ENCODE measurements around the gene OR10G8. TPM values are rescaled to one million over a fixed set of nuclear protein-coding genes. Genes with fewer than 3 reads are reported as not detected.

Gene OR10G8
- total RNA-seq, 1 donor, result not detected

- TF ChIP-seq CTCF (IDR thresholded peaks at IDR 0.05; ENCODE audit: insufficient read depth, low read length), result no peak
- no peak for DNase-seq (ENCODE audit: low read depth)
- H3K4me3 ChIP-seq (ENCODE audit: low read depth, low read length), result no peak overlapping the region
These were observed 13.0 kb downstream of the OR10G8 start for GRCh38 chr11:124039557-124039956.

DNA sequence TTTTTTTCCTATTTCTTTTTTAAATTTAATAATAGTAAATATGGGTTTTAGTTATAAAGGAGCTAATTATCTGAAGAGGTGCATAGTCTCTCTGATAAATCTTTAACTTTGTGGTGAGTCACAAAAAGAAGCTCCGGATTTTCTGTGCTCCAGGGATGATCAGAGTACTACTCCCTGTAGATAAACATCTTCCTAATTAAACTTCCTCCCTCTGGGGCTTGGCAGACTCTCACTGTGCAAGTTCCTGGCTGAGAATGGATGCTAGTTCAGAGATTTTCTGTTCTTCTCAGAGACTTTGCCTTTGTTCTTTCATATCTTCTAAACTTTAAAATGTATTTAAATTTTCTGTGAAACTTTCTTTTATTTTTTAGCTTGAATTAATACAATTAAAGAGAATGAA lies 14.7 kb downstream of the OR10G8 start, which contains the start of gene OR10G7:
Gene OR10G7 (minus strand): TSS at position 72 of the 400 bp plus-strand sequence. CDS start 2,324 bp downstream, outside the sequence.
- H3K4me3 ChIP-seq (ENCODE audit: low read depth, low read length), result no peak within 1 kb of the TSS
- no peak for TF ChIP-seq CTCF (IDR thresholded peaks at IDR 0.05; ENCODE audit: insufficient read depth, low read length)
- no peak for DNase-seq (ENCODE audit: low read depth)

DNA sequence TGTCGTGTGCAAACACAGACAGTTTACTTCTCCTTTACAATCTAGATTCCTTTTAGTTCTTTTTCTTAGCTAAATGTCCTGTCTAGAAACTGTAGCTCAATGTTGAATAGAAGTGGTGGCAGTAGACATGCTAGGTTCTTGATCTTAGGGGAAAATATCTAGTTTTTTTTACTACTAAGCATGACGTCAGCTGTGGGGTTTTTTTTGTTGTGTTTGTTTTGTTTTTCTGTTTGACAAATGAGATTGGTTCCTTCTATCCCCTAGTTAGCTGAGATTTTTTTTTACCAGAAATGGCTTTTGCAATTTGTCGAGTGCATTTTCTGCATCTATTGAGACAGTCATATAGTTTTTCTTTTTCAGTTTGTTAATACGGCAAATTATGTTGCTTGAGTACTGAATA lies 16.8 kb downstream of the OR10G8 start:
- no peak for DNase-seq (ENCODE audit: low read depth)
- TF ChIP-seq CTCF (IDR thresholded peaks at IDR 0.05; ENCODE audit: insufficient read depth, low read length), result no peak
- no peak overlapping the region for H3K4me3 ChIP-seq (ENCODE audit: low read depth, low read length)

GRCh38 chr11:124050748-124051147 lies 24.1 kb downstream of the OR10G8 start:
- DNase-seq (ENCODE audit: low read depth), result no peak
- no peak overlapping the region for H3K4me3 ChIP-seq (ENCODE audit: low read depth, low read length)
- no peak for TF ChIP-seq CTCF (IDR thresholded peaks at IDR 0.05; ENCODE audit: insufficient read depth, low read length)

DNA sequence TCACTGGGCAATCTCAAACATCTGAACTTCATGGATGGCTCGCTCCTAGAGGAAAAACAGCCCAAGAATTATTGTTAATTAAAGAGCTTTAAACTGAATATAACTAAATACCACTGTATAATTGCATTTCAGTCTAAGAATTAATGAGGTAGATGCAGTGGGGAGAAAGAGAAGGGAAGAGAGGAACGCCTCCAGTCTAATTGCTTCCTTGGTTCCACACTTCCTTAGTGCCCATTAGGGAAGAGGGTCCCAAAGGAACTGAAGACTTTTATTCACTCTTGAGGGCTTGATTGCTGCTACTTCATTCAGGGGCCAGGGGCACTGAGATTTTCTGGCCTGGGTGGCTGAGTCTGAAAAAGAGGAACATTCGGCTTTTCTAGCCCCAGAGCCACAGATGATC lies 26.4 kb downstream of the OR10G8 start:
- no peak for TF ChIP-seq CTCF (IDR thresholded peaks at IDR 0.05; ENCODE audit: insufficient read depth, low read length)
- no peak overlapping the region for H3K4me3 ChIP-seq (ENCODE audit: low read depth, low read length)
- no peak for DNase-seq (ENCODE audit: low read depth)

GRCh38 chr11:124068601-124069110 lies 42.1 kb downstream of the OR10G8 start:
- DNase-seq (ENCODE audit: low read depth), result no peak
- H3K4me3 ChIP-seq (ENCODE audit: low read depth, low read length), result no peak overlapping the region
- no peak for TF ChIP-seq CTCF (IDR thresholded peaks at IDR 0.05; ENCODE audit: insufficient read depth, low read length)

Data from fibroblast of the aortic adventitia (primary cell).